GM12878 (cell line): ENCODE results near the gene CCDC85B. TPM values are rescaled to one million over a fixed set of nuclear protein-coding genes. Genes with fewer than 3 reads are reported as not detected.

ENCODE experiments used
- ATAC-seq: fragments of 200-7000 bp; cut with Tn5 transposase; 3 replicates; pipeline ENCODE4 v1.9.1; 2020; ENCODE audit warnings: mild to moderate bottlenecking, moderate library complexity
- BruUV-seq: library from RNA; stranded (reverse); fragments of 400-500 nt; replicated peaks from 2 replicates; lab custom pipeline; 2021; lab: Mats Ljungman, UMichigan
- CTCF ChIA-PET: fragments of 300-600 bp; sonication (Branson Sonifier 250); formaldehyde crosslinking; extraction: SDS; loops from one replicate; lab custom pipeline; 2021; ENCODE audit warnings: inconsistent platforms; lab: Yijun Ruan, JAX
- POLR2A ChIA-PET: fragments of 350-600 bp; formaldehyde crosslinking; extraction: SDS; loops from one replicate; lab custom pipeline; 2021; ENCODE audit warnings: inconsistent platforms; lab: Charles Lee
- RAD21 ChIA-PET: fragments of 300-600 bp; sonication (Branson Sonifier 250); formaldehyde crosslinking; loops from one replicate; lab custom pipeline; 2023; ENCODE audit warnings: antibody characterized with exemption; ENCODE audit not compliant: unreplicated experiment; lab: Charles Lee
- SMC1A ChIA-PET: fragments of 300-600 bp; sonication (Branson Sonifier 250); formaldehyde crosslinking; loops from one replicate; lab custom pipeline; 2023; ENCODE audit not compliant: unreplicated experiment, uncharacterized antibody; lab: Charles Lee
- DNase-seq: peaks from one replicate; pipeline ENCODE4 v3.0.0-alpha.2; 2011; ENCODE audit warnings: low read depth, low spot score
- FAIRE-seq: peaks from 3 replicates; lab custom pipeline; 2011; peaks lifted over from hg19 to GRCh38; lab: Jason Lieb, UNC
- H2AFZ ChIP-seq: 2 replicates; pipeline ENCODE4 v1.6.0; 2011; ENCODE audit warnings: low read depth, low read length, control low read depth; ENCODE audit not compliant: control insufficient read depth
- H3K27ac ChIP-seq: 2 replicates; pipeline ENCODE4 v1.5.1; 2011; ENCODE audit warnings: control low read depth; ENCODE audit not compliant: control insufficient read depth, insufficient read depth
- H3K27me3 ChIP-seq, 2 experiments: replicated peaks in 1 of 2; 2 replicates each; pipeline versions ENCODE4 v1.6.0 to v1.6.1; 2011; ENCODE audit warnings: low read length in 1 of 2; ENCODE audit not compliant: control insufficient read depth in 2 of 2, insufficient read depth in 2 of 2
- H3K36me3 ChIP-seq, 2 experiments: 2 replicates each; pipeline ENCODE4 v1.5.1; 2011; ENCODE audit warnings: low read length in 1 of 2; ENCODE audit not compliant: control insufficient read depth in 2 of 2, insufficient read depth in 2 of 2
- H3K4me1 ChIP-seq: 2 replicates; pipeline ENCODE4 v1.6.1; 2011; ENCODE audit warnings: mild to moderate bottlenecking, low read length, moderate library complexity, mixed read lengths; ENCODE audit not compliant: control insufficient read depth, insufficient read depth
- H3K4me2 ChIP-seq: 2 replicates; pipeline ENCODE4 v1.6.0; 2011; ENCODE audit warnings: control low read depth; ENCODE audit not compliant: control insufficient read depth, insufficient read depth
- H3K4me3 ChIP-seq: fragments of 200-600 bp; sonication (generic); 2 replicates; pipeline ENCODE4 v1.5.1; 2016
- H3K79me2 ChIP-seq: 2 replicates; pipeline ENCODE4 v1.6.0; 2011; ENCODE audit warnings: low read length; ENCODE audit not compliant: control insufficient read depth, insufficient read depth
- H3K9ac ChIP-seq: 2 replicates; pipeline ENCODE4 v1.8.0; 2011; ENCODE audit warnings: low read length, control low read depth, mixed read lengths; ENCODE audit not compliant: control insufficient read depth, insufficient read depth
- H3K9me3 ChIP-seq: replicated peaks from 3 replicates; pipeline ENCODE4 v1.5.1; 2011; ENCODE audit warnings: mild to moderate bottlenecking, low read length; ENCODE audit not compliant: control insufficient read depth, insufficient read depth
- H4K20me1 ChIP-seq: 2 replicates; pipeline ENCODE4 v1.6.0; 2011; ENCODE audit not compliant: control insufficient read depth, insufficient read depth
- BHLHE40 ChIP-seq, 2 experiments: fragments of 450-650 bp in 1 of 2; IDR thresholded peaks; 2 replicates each; pipeline ENCODE4 v1.6.1; 2011 to 2017; ENCODE audit warnings: low read depth in 2 of 2, borderline replicate concordance in 1 of 2, improper control_type of control experiment in 1 of 2, low read length in 1 of 2, mild to moderate bottlenecking in 1 of 2
- ELK1 ChIP-seq: IDR thresholded peaks from 2 replicates; pipeline ENCODE4 v1.6.1; 2012; ENCODE audit warnings: low read depth, low read length, improper control_type of control experiment
- EP300 ChIP-seq, 2 experiments: fragments of 150-350 bp in 1 of 2; IDR thresholded peaks; 2 replicates each; pipeline ENCODE4 v1.6.1; 2011 to 2012; ENCODE audit warnings: low read depth in 2 of 2, low read length in 2 of 2, borderline replicate concordance in 1 of 2, improper control_type of control experiment in 1 of 2, inconsistent platforms in 1 of 2; ENCODE audit not compliant: control insufficient read depth in 1 of 2
- MTA3 ChIP-seq: IDR thresholded peaks from 2 replicates; pipeline ENCODE4 v1.6.1; 2012; ENCODE audit warnings: low read length, inconsistent platforms, borderline replicate concordance
- NBN ChIP-seq: fragments of 450-650 bp; IDR thresholded peaks from 2 replicates; pipeline ENCODE4 v1.6.1; 2016
- POLR2A ChIP-seq: IDR thresholded peaks from 2 replicates; pipeline ENCODE4 v1.6.1; 2011; ENCODE audit warnings: low read depth, mild to moderate bottlenecking, low read length
- STAT1 ChIP-seq: fragments of 450-650 bp; conservative IDR thresholded peaks from 2 replicates; pipeline ENCODE4 v1.6.1; 2014; ENCODE audit warnings: antibody characterized with exemption, mild to moderate bottlenecking
- TAF1 ChIP-seq: IDR thresholded peaks from 2 replicates; pipeline ENCODE4 v1.6.1; 2011; ENCODE audit warnings: mild to moderate bottlenecking, low read depth, low read length, borderline replicate concordance
- TCF12 ChIP-seq: IDR thresholded peaks from 2 replicates; pipeline ENCODE4 v1.6.1; 2011; ENCODE audit warnings: low read depth, mild to moderate bottlenecking, low read length
- TCF7 ChIP-seq: IDR thresholded peaks from 2 replicates; pipeline ENCODE4 v1.6.1; 2014; ENCODE audit warnings: antibody characterized with exemption, borderline replicate concordance
- YBX1 ChIP-seq: fragments of 450-650 bp; IDR thresholded peaks from 2 replicates; pipeline ENCODE4 v1.6.1; 2016; ENCODE audit warnings: antibody characterized with exemption
- ZBTB33 ChIP-seq: fragments of 450-650 bp; IDR thresholded peaks from 2 replicates; pipeline ENCODE4 v1.6.1; 2017; ENCODE audit warnings: mild to moderate bottlenecking
- ZBTB40 ChIP-seq: fragments of 450-650 bp; IDR thresholded peaks from 2 replicates; pipeline ENCODE4 v1.6.1; 2016; ENCODE audit warnings: mild to moderate bottlenecking, moderate library complexity, borderline replicate concordance
- WGBS: methylation state at CpG from one replicate; pipeline ENCODE4 v1.1.6; 2016; ENCODE audit warnings: low lambda C conversion rate; ENCODE audit not compliant: insufficient replicate concordance, insufficient coverage; ENCODE audit errors: missing lambda C conversion rate; 5-methylcytosine and 5-hydroxymethylcytosine counted together
- in situ Hi-C: fragments of 300-500 bp; cut with MboI; formaldehyde crosslinking; loops from 9 replicates; pipeline ENCODE4 v1.14.3; 2018; ENCODE audit warnings: mixed read lengths
- intact Hi-C: fragments of 100-400 bp; cut with micrococcal nuclease; formaldehyde crosslinking; loops from one replicate; pipeline ENCODE4 v1.14.2; 2022; ENCODE audit not compliant: unreplicated experiment
- polyA plus RNA-seq, 11 experiments: library from polyadenylated mRNA; depleted of rRNA in 4 of 11; unstranded in 6 of 11; stranded (reverse) in 5 of 11; fragments of >200 nt; fragmentation: Nextera tagmentation in 4 of 11; fragmentation: Illumina TruSeq in 1 of 11; extraction: Ambion mirVana in 4 of 11; extraction: Trizol in 1 of 11; gene quantifications; 1 replicate in 1 of 11; 2 replicates in 10 of 11; pipeline versions ENCODE4 v1.2.1 to v1.2.3, GENCODE V29; 2011 to 2016; ENCODE audit warnings: inconsistent platforms in 2 of 11, missing spikeins in 2 of 11, low read depth in 1 of 11
- total RNA-seq, 4 experiments: library from RNA; depleted of rRNA in 3 of 4; stranded (reverse); fragments of >200 nt in 3 of 4; fragmentation: Illumina TruSeq in 1 of 4; extraction: Trizol in 1 of 4; gene quantifications; 2 replicates each; pipeline versions ENCODE4 v1.2.1 to v1.2.3, GENCODE V29; 2013 to 2021

Gene CCDC85B
- total and polyA plus RNA-seq, 10 of the 15 experiments (the other 5 are each of a cell fraction or from before 2014, with no cell fraction given): 0.32 to 114 (median 49.5) TPM

- TF ChIP-seq ZBTB40 (no peak), NBN (0 out of 2 replicates have a peak, but pooled peaks have one; percentile 25), TAF1 (no peak), YBX1 (no peak), POLR2A (peak; percentile 48; the same call in 1 of the 2 replicates)
Measured at GRCh38 chr11:65898656-65899355, 8.3 kb downstream of the CCDC85B start (continued).

GRCh38 chr11:65899356-65900124 lies 9.1 kb downstream of the CCDC85B start:
- DNase-seq (no peak), FAIRE-seq (no peak), ATAC-seq (peak; percentile 51)
- POLR2A ChIA-PET: interaction anchor here (1.2 to 4.9 kb wide), 5 partner anchors 8 to 63 kb away, joined by 6 to 67 read pairs (median 15); partner anchors contain the start of genes CCDC85B, FIBP and MUS81
- in situ Hi-C loops (no loop called here), intact Hi-C loops (loop anchor here (10.0 kb wide), 1 partner anchor 235 kb away; no protein-coding TSS in a partner anchor)
- no peaks in the 10 kb centered on the region for H3K36me3 ChIP-seq
- SMC1A ChIA-PET: interaction anchor here (0.9 to 5.6 kb wide), 3 partner anchors 11 to 15 kb away, joined by 3 to 47 read pairs (median 4); partner anchors contain the start of genes CCDC85B and FIBP
- peak overlapping the region; percentile 3 for H3K9ac ChIP-seq
- H3K79me2 ChIP-seq: peaks cover 9% of the 10 kb centered on the region
- H3K27ac ChIP-seq: peak overlapping the region; percentile 9; the same call in 1 of the 2 replicates
- RAD21 ChIA-PET: interaction anchor here (0.8 to 1.8 kb wide), 4 partner anchors 10 to 119 kb away, joined by 3 to 20 read pairs (median 6); partner anchors contain the start of genes AP5B1, CCDC85B and FIBP
- WGBS: 2% methylated on average over 73 of the region's 78 CpGs
- no peaks in the 10 kb centered on the region; a peak in 1 of 4 replicates for H3K27me3 ChIP-seq
- peak overlapping the region; percentile 64 for H2AFZ ChIP-seq
- no peaks in the 10 kb centered on the region for H4K20me1 ChIP-seq
- H3K4me3 ChIP-seq: peak overlapping the region; percentile 84
- peak overlapping the region; percentile 86 for H3K4me2 ChIP-seq
- no TSS peak for BruUV-seq
- H3K4me1 ChIP-seq: 0 out of 2 replicates have a peak, but pooled peaks cover 6% of the 10 kb centered on the region
- CTCF ChIA-PET: interaction anchor here (0.6 to 6.5 kb wide), 5 partner anchors 10 to 88 kb away, joined by 3 to 67 read pairs (median 7); partner anchors contain the start of genes CCDC85B, FIBP and MUS81
- H3K9me3 ChIP-seq: no peaks in the 10 kb centered on the region
- TF ChIP-seq TCF7 (no peak), ZBTB33 (no peak), ELK1 (no peak), MTA3 (no peak), EP300 (IDR thresholded peaks at IDR 0.05; ENCODE audit: borderline replicate concordance in 1 of 2, control insufficient read depth in 1 of 2, low read depth in 2 of 2, low read length in 2 of 2) (no peak), TCF12 (no peak; the same call in 1 of the 2 replicates), STAT1 (no peak), BHLHE40 (IDR thresholded peaks at IDR 0.05; ENCODE audit: borderline replicate concordance in 1 of 2, low read depth in 2 of 2, low read length in 1 of 2) (peak; percentile 85 to 96)
